Activated CD8-positive, alpha-beta memory T cell treated with anti-CD3 and anti-CD28 coated beads for 24 hours (primary cell): Measurements from ENCODE around the gene SLC47A1.
"Not testable (repeated sequence)": the region's sequence is repeated elsewhere in the genome, so short reads cannot be mapped to it uniquely, and the experiment has no call there.

Experiments used
- DNase-seq: peaks from one replicate; pipeline ENCODE4 v3.0.0-alpha.2; 2020

SLC47A1 gene, protein sequence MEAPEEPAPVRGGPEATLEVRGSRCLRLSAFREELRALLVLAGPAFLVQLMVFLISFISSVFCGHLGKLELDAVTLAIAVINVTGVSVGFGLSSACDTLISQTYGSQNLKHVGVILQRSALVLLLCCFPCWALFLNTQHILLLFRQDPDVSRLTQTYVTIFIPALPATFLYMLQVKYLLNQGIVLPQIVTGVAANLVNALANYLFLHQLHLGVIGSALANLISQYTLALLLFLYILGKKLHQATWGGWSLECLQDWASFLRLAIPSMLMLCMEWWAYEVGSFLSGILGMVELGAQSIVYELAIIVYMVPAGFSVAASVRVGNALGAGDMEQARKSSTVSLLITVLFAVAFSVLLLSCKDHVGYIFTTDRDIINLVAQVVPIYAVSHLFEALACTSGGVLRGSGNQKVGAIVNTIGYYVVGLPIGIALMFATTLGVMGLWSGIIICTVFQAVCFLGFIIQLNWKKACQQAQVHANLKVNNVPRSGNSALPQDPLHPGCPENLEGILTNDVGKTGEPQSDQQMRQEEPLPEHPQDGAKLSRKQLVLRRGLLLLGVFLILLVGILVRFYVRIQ

DNA sequence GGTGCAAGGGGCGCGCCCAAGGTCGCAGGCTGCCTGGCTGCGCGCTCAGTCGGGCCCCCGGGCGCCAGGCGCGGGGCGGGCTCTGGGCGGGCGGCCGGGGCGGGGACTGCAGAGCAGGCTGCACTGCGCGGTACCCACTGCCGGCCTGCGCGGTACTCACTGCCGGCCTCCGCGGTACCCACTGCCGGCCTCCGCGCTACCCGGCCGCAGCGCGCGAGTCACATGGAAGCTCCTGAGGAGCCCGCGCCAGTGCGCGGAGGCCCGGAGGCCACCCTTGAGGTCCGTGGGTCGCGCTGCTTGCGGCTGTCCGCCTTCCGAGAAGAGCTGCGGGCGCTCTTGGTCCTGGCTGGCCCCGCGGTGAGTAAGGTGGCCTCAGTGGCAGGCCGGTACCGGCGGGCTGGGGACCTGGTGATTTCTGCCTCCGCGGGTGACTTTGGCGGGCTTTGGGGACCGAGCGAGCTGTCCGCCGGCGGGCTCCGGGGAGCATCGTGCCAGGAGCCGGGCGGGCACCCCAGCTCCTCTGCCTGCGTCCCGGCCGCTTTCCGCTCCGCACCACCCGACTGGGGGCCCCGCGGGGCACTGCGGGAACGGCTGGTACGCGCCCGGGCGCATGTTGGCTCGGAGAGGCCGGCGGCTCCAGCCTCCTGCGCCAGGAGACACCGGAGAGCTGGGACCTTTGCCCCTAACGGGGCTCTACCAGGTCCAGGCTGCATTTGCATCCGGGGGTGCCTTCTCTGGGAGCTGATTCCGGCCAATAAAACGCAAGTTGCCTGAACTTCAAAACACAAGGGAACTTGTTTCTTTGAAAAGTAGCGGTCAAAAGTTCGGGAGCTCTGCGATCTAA, at the start of gene SLC47A1:
TSS of gene SLC47A1 (plus strand) at position 137 of the 844 bp plus-strand sequence. CDS start at position 223, 86 bp downstream.
- DNase-seq, result peak; percentile 63

DNA sequence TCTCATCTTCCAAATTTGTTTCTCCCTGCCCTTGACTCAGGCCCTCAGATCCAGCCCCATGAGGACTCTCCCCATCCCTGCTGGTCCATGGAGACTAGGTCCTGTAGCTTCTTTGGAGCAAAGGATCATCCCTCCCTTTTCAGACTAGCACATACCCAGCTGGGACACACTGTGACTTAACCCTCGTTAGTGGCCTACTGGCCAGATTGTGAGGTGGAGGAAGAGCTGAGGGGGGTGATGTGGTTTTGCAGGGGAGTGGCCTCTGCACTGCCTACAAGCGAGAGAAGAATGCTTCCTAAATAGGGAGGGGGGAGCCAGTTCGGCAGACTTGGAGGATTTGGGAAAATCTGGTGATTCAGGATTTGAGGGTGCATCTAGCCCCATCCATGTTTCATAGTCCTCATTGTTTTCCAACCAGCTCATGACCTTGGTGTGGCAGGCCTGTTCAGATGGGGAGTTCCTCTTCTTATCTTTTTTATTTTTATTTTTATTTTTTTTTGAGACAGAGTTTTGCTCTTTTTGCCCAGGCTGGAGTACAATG, 47.8 kb upstream of the SLC47A1 start:
- no peak for DNase-seq

DNA sequence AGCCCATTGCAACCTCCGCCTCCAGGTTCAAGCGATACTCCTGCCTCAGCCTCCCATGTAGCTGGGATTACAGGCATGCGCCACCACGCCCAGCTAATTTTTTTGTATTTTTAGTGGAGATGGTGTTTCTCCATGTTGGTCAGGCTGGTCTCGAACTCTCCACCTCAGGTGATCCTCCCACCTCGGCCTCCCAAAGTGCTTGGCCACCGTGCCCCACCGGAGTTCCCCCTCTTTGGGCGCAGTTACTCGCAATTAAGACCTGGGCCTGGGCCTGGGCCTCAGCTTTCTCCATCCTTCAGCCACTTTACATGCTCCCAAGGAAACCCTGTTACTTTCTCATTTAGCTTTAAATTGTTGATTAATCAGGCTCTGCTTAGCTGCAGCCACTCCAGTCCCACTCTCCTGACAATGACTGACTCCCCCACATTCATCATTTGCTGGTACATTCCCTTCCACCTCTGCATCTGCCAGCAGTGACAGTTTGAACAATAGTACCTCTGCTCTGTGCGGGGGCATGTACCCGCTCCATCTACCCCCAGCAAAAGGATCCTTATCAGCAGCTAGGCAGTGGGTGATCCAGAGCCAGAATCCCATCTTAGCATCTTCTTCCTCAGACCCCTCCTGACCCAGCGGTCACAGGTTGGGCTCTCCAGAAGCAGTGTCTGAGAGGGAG, 47.2 kb upstream of the SLC47A1 start:
- no peak for DNase-seq

DNA sequence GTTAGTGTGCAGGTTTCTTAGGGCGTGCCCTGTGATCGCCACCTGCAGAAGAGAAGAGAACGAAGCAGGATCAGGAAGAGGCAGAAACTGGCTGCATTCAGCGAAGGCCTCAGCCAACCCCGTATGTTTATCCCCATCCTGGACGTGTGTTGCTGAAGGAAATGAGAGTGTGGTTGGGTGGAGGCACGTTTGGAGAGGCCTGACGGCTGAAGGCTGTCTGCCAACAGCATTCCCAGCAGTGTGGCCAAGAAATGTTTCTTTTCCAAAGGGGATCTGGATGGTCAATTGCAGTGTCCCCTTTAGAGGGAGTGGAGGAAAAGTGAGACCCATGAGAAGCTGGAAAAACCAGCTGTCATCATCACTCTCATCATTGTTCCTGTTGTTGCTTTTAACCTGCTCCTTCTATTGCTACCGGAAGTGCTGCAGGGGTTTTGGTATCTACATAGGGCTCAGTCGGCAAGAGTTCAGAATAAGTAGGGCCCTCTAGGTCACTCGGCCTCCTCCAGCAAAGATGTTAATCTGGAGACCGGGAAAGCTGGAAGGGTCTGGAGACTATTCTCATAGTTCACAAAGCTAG, 46.5 kb upstream of the SLC47A1 start:
- DNase-seq, result no peak

DNA sequence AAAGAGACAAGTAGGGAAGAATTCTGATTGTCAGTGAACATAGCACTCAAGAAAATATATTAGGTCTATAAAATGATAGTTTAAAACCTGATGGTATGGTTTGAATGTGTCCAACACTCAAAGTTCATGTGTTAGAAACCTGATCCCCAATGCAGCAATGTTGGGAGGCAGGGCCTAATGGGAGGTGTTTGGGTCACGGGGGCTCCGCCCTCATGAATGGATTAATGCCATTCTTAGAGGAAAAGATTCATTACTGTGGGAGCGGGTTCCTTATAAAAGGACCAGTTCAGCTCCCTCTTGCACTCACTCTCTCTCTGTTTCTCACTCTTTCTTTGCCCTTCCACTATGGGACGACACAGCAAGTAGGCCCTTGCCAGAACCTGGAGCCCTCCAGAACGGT, 41.5 kb upstream of the SLC47A1 start:
- DNase-seq, result no peak

DNA sequence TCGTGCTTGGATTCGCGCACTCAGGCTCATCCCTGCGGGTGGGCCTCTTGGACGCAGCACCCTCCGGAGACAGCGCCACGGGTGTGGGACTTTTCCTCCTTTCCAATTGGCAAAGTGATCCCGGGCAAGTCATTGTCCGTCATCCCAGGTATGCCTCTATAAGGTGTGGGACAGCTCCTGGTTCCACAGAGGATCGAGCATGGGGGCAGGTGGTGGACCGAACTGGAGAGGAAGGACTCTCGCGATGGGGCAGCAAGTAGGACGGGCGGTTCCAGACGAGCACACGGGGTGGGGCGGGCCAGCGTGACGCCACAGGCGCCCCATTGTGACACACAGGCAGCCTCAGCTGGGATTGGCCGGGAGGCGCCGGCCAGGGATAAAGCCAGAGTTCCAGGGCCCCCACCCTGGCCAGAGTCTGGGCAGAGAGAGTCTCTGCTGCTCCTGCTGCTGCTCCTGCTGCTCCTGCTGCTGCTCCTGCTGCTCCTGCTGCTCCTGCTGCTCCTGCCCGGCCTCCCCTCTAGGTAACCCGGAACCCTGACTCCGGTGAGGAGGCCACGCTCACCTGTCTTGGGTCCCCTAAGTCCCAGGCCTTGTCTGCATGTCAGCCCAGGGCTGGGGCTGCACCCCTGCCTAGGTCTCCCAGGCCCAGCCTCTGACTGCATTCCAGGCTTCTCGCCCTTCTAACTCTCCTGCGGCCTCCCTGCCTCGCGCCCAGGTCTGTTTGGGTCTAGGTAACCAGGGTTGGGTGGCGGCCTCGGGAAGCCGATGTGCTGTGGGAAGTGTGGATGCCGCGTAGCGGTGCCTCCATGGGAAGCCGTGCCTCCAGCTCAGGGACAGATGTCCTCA, 38.5 kb upstream of the SLC47A1 start:
- DNase-seq, result no peak

DNA sequence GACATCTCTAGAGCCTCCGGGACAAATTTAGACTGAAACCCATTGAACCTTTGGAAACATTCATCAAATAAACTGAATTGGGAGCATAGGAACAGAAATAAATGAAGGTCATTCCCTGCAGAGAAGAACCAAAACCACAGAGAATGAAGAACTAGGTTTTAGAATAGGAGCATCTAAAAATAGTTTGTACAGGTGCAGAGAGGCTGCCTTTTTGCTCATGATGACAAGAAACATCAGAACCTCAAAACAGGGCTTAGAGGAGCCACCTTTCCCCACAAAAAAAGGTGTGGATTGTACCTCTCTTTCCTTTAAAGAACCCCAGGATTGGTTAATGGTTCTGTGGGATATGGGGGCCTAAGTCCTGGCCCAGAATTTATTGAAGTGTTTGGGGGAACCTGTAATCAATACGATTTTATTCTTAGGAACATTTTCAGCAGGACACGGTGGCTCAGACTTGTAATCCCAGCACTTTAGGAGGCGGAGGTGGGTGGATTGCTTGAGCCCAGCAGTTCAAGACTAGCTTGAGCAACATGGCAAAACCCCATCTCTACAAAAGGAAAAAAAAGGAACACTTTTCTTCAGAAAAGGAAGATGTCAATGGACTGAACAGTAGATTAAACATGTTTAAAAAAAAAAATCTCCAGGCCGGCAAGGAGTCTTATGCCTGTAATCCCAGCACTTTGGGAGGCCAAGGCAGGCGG, 37.7 kb upstream of the SLC47A1 start:
- no peak for DNase-seq

DNA sequence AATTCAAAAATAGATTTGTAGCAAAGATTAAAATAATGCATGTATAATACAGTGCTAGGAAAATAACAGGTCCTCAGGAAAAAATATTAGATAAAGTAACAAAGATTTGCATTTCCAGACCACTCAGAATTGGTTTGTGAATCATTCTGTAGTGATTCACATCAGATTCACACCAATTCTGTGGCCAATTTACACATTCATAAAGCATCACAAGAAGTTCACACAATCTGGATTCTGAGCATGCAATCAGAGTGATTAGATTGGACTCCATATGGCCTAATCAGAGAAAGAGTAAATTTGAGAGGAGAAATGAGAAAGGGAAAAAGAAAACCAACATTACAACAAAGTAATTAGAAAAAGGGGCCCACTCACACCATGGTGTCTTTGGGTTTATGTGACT, 36.0 kb upstream of the SLC47A1 start:
- DNase-seq, result no peak

DNA sequence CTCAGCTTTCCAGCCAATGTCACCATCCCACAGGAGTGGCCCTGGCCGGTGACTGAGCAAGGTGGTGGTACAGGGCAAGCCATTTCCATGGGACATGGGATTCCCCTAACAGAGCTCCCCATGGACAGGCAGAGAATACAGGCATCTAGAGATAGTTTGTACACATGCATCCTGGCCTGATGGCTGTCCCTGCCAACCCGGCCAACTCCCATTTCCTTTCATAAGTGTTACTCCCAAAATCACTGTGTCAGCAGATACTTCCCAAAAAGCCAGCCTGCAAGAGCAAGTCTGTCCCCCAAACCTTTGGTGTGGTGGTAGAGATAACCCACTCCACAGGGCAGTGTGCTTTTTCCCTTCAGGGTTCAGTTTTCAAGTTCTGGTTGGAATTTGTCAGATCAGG, 32.4 kb upstream of the SLC47A1 start:
- DNase-seq, result no peak

DNA sequence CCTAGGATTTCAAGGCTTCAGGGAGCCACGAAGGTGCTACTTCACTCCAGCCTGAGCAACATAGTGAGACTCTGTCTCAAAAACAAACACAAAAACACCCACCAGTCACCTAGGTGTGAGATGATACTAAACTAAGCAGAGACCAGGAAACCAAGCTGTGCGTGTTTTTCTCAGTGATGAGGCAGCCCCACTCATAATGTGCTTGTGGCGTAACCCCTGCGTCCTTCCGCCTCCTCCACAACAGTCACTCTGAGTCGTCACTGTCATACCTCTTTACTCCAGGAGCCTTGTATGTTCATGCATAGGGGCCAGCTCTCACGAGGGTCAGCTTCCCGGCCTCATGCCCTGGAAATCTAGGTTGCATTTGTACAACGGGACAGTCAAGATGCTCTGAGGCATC, 31.1 kb upstream of the SLC47A1 start:
- DNase-seq, result no peak

DNA sequence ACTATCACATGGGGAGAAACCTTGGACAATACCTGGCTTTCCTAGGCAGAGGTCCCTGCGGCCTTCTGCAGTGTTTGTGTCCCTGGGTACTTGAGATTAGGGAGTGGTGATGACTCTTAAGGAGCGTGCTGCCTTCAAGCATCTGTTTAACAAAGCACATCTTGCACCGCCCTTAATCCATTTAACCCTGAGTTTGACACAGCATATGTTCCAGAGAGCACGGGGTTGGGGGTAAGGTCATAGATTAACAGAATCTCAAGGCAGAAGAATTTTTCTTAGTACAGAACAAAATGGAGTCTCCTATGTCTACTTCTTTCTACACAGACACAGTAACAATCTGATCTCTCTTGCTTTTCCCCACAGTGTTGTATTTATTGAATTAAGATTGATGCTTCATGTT, 28.1 kb upstream of the SLC47A1 start:
- DNase-seq, result not testable (repeated sequence)

DNA sequence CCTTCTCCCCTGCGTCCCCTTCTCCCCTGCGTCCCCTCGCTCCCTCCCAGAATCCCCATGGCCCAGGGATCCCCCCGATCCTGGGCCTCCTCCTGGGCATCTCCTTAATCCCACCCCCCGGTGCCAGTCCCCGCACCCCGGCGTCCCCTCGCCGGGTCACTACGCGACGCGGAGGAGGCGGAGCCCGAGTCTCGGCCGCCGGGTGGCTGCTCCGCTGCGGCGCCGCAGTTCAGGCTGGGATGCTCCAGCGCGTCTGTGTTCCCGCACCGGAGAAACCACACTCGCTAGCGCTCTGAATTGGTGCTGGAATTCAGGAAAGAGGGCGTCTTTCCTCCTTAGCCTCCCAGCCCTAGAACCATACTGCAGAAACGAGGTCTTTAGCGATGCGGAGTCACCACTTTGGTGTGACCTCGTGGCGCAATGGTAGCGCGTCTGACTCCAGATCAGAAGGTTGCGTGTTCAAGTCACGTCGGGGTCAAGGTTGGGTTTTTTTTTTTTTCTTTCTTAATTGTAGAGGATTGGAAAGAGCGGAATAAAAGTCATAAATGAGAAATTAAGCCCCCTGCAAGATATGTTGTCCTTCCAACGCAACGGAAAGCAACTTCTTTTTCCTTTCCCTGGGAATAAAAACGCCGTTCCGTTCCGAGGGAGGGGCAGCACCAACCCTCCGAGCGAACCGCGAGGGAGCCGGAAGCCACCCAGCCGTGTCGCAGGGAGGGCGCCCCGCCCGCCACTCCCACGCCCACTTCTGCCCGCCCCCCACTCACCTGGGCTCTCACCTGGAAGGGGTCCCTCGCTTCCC, 25.7 kb upstream of the SLC47A1 start:
- DNase-seq, result peak; percentile 99

DNA sequence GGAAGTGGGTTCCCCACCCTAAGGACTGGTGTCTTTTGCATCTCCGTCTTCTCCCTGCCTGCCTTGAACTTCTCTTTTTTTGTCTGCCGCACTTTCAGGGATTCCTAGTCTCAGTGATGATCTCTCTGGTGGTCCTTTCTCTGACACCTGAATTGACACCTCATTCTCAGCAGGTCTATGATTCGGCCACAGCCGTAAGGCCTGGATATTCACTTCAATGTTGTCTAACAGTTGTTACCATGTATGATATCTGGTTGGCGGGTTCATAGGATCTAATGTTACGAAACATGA, 25.1 kb upstream of the SLC47A1 start:
- DNase-seq, result no peak

DNA sequence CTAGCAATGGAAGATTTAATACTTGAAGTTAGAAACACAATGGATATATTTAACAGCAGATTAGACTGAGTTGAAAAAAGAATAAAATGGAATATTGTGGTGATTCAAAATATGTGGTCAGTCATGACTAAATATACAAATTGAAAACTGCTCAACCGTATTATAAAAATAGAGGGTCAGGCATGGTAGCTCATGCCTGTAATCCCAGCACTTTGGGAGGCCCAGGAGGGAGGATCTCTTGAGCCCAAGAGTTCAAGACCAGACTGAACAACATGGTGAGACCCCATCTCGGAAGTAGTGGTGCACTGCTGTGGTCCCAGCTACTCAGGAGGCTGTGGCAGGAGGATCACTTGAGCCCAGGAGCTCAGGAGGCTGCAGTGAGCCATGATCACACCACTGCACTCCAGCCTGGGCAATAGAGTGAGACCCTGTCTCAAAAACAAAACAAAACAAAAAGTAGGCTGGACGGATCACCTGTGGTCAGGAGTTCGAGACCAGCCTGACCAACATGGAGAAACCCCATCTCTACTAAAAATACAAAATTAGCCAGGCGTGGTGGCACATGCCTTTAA, 24.3 kb upstream of the SLC47A1 start:
- DNase-seq, result not testable (repeated sequence)

DNA sequence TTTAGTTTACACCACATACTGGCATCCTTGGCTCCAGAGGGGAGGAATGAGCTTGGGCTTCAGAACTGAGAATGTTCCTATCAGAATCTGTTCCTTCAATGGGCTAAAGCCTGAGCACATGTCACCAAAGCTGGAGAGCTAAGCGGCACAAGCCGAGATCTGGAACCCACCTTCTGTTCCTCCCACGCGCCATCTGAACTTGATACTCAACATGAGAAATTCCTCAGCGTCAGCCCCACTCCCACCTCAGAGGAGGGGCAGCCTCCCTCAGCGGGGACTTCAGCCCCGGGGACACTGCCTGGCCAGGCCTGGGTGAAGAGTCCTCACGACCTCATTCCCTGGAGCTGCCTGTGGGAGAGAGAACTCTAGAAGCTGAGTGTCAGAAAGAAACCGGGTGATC, 22.8 kb upstream of the SLC47A1 start:
- DNase-seq, result no peak

DNA sequence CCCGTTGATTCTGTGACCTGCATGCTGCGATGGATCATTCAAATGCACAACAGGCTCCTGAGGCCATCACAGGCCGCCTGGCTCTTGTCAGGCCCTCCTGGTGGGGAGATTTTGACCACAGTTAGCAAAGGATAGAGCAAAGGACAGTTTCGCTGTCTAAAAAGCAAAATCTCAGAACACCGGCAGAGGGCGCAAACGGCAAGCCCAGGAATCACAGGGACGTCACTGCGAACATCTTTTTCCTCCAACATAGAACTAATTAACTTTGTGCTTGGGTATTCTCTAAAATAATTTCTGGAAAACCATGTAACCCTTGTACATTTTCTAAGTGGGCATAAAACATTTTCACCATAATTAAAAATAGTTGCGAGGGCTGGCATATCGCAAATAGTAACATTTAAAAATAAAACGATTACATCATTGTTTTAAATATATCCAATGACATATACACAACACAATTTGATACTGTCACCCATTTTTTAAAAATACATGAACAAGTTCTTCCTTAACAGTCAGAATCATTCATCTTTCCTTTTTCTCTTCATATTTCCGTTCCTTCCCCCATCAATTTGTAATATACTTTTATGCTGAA, 19.7 kb upstream of the SLC47A1 start:
- DNase-seq, result peak; percentile 85

DNA sequence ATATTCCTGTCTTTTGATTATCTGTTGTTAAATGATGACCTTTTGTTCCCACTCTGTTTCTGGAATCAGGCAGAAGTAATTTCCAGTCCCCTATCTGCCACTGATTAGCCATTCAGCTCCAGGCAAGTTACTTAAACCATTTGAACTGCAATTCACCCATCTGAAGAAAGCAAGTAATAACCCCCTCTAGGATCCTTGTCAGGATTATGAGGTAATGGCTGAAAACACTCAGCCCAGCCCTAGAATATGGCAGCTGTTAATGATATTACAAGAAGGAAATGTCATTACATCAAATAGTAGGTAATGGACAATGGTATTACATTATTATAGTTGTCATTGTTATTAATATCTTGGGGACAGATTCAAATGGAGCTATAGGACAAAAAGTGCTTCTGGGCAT, 16.0 kb upstream of the SLC47A1 start:
- DNase-seq, result no peak

DNA sequence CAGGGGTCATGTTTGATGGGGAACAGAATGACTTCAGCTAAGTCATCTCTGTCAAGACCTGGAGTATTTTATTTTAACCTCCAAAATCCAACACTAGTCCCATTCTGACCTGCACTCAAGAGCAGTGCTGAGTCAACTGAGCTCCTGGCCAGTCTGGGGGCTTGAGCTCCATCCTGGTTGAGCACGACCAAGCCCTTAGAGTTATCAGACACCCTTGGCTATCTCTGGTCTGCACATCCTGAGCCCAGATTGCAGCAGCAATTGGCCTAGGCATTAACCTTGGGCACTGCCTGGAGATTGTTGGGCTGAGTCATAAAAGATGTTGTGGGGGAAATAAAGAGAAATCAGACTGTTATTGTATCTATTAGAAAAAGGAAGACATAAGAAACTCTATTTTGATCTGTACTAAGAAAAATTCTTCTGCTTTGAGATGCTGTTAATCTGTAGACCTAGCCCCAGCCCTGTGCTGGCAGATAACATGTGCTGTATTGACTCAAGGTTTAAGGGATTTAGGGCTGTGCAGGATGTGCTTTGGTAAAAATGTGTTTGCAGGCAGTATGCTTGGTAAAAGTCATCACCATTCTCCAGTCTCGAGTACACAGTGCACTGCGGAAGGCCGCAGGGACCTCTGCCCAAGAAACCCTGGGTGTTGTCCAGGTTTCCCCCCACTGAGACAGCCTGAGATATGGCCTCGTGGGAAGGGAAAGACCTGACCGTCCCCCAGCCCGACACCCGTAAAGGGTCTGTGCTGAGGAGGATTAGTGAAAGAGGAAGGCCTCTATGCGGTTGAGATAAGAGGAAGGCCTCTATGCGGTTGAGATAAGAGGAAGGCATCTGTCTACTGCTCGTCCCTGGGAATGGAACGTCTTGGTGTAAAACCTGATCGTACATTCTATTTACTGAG, 14.0 kb upstream of the SLC47A1 start:
- not testable (repeated sequence) for DNase-seq
